GM19468 (cell line): ENCODE results near the gene ZBTB44.
"Not testable (repeated sequence)": the region's sequence is repeated elsewhere in the genome, so short reads cannot be mapped to it uniquely, and the experiment has no call there.

Experiments used
- ATAC-seq: cut with Tn5 transposase; IDR thresholded peaks from one replicate; pipeline ENCODE4 v1.9.1; 2021; ENCODE audit warnings: mild to moderate bottlenecking, moderate library complexity, moderate number of reproducible peaks; ENCODE audit not compliant: unreplicated experiment; ENCODE audit errors: extremely low read depth

The ZBTB44 gene, protein sequence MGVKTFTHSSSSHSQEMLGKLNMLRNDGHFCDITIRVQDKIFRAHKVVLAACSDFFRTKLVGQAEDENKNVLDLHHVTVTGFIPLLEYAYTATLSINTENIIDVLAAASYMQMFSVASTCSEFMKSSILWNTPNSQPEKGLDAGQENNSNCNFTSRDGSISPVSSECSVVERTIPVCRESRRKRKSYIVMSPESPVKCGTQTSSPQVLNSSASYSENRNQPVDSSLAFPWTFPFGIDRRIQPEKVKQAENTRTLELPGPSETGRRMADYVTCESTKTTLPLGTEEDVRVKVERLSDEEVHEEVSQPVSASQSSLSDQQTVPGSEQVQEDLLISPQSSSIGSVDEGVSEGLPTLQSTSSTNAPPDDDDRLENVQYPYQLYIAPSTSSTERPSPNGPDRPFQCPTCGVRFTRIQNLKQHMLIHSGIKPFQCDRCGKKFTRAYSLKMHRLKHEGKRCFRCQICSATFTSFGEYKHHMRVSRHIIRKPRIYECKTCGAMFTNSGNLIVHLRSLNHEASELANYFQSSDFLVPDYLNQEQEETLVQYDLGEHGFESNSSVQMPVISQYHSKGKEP

GRCh38 chr11:130314750-130315285 is at the start of gene ZBTB44:
Gene ZBTB44 (minus strand): TSS chr11:130314917. CDS start chr11:130261873, 53,044 bp downstream.
- peak; percentile 31 for ATAC-seq

DNA sequence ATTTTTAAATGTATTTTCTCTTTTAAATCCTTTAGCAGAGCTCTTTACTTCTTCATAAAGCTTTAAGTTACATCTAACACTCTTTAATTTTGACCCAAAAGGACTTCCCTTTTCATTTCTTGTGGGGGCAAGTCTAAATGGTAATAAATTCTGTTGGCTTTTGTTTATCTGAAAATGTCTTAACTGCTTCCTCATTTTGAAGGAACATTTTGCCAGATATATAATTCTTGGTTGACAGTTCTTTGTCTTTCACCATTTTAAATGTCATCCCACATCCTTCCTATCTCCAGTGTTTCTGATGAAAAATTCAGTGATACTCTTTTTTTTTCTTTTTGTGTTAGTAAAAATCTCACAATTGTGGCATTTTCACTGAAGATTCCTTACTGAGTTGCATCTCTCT is 44.7 kb upstream of the ZBTB44 start:
- no peak for ATAC-seq

DNA sequence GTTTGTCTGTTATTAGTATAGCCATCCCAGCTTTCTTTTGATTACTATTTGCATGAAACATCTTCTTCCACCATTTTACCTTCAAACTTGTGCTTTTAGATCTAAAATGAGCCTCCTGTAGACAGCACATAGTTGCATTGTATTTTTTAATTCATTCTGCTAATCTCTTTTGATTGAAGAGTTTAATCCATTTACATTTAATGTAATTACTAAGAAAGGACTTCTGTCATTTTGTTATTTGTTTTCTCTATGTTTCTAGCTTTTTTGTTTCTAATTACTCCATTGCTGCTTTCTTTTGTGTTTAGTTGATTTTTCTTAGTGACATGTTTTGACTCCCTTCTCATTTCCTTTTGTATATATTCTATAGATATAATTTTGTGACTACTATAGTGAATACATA is 43.7 kb upstream of the ZBTB44 start:
- no peak for ATAC-seq

GRCh38 chr11:130347261-130347660 is 32.5 kb upstream of the ZBTB44 start:
- no peak for ATAC-seq

- no peak for ATAC-seq
Observed at GRCh38 chr11:130344841-130345240, 30.1 kb upstream of the ZBTB44 start.

- ATAC-seq: no peak
Observed at GRCh38 chr11:130340671-130341319, 26.1 kb upstream of the ZBTB44 start.

GRCh38 chr11:130338667-130339066 is 23.9 kb upstream of the ZBTB44 start:
- ATAC-seq: no peak

GRCh38 chr11:130337281-130338089 is 22.8 kb upstream of the ZBTB44 start:
- ATAC-seq: no peak

GRCh38 chr11:130331397-130331796 is 16.7 kb upstream of the ZBTB44 start:
- not testable (repeated sequence) for ATAC-seq

GRCh38 chr11:130330101-130330684 is 15.5 kb upstream of the ZBTB44 start:
- ATAC-seq: no peak

- no peak for ATAC-seq
Observed at GRCh38 chr11:130328420-130328819, 13.7 kb upstream of the ZBTB44 start.

DNA sequence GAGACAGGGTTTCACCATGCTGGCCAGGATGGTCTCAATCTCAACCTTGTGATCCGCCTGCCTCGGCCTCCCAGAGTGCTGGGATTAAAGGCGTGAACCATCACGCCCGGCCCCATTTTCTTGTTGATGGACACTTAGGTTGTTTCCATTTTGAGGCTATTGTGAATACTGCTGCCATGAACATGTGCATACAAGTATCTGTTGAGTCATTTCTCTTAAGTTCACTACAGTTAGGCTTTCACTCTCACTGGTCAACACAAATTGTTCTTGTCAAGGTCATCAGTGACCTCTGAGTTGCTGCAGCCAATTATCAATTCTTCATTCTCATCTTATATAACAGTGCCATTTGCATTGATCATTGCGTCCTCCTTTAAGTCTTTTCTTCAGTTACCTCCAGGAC is 13.0 kb upstream of the ZBTB44 start:
- ATAC-seq: no peak

DNA sequence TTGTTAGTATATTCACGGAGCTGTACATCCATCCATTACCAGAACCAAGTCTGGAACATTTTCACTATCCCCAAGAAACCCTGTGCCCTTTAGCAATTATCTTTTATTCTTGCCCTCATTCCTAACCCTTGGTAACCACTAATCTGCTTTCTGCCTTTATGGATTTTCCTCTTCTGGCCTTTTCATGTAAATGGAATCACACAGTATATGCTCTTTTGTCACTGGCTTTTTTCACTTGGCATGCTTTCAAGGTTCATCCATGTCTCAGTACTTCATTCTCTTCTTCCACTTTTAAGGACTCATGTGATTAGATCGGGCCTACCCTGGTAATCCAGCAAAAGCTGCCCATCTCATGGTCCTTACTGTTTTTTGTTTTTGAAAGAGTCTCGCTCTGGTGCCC is 11.0 kb upstream of the ZBTB44 start:
- ATAC-seq: no peak

DNA sequence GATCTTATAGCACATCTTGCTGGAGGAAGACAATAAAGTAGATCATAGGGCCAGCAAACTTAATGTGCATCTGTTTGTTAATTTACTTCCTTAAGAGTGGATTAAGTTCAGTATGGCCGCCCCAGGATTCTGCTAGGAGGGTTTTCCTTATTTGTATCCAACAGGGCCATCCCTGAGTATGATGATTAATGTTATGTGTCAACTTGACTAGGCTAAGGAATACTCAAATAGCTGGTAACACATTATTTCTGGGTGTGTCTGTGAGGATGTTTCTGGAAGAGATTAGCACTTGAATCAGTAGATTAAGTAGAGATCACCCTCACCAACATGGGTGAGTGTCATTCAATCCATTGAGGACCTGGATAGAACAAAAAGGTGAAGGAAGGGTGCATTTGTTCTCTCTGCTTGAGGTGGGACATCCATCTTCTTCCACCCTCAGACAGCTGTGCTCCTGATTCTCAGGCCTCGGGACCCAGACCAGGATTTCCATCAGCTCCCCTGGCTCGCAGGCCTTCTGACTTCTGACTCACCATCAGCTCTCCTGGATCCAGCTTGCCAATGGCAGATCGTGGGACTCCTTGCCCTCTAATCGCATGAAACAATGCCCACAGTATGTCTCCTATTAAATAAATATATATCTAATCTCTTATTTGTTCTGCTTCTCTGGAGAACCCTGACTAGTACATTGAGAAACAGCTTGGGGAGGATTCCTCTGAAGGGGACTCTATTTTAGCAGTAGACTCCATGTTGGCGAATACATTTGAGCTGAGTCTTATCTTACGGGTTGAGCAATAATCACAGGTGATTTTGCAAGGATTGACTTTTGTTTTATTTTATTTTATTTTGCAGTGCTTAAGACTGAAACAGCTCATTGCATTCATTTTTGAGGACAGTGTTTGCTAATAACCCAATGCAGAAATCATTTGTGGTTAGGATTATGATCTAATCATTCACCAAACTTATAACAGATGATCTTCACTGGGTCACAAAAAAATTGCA is 9.0 kb upstream of the ZBTB44 start:
- ATAC-seq: no peak

DNA sequence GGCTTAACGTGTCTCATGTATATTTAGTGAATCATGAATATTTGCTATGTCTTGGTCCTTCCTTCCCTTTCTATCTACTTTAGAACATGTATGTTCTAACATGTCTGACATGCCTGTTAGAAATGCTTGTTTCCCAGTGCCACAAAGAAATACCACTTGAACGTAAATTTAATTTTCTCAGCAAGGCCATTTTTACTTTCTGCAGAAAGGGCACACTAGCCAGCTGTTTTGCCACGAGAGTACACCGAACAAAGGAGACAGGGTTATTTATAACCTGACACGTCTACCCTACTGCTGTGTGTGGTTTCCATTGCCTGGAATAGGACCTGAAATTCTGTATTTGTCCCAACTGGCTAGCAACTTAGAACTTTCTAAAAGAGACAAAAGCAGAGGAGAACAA is 7.4 kb upstream of the ZBTB44 start:
- ATAC-seq: no peak

GRCh38 chr11:130318031-130318673 is 3.4 kb upstream of the ZBTB44 start:
- no peak for ATAC-seq

GRCh38 chr11:130315354-130315970 is 745 bp upstream of the ZBTB44 start:
- ATAC-seq: no peak
